ENCODE measurements around the gene SRPK2.

SRPK2 gene

DNA sequence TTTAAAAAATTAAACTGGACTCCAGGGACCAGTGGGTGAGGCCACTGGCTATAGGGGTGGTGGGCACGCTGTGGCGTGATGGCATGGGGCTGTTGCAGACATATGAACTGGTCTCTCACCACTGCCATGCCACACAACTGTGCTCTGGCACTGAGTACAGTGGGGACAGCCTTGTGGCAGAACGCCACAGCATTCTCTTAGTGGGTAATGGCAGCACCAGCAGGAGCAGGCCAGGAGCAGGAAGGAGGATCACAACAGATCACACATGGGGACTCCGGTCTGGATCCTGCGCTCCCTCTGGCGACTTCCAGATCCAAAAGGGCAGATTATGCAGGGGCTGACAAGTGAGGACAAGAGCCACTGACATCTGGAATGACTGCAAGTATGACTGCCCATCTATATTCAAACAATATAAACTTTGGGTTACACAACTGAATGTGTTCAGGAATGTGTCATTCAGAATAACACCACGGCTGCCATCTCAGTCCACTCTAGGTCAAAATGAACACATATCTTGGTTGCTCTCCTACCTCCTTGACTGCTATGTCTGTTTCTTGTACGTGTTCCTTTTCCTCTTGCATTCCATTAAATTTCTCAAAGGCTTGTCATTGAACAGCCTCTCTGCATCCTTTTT lies 198.7 kb downstream of the SRPK2 start:
- TF ChIP-seq, protein P1, sequence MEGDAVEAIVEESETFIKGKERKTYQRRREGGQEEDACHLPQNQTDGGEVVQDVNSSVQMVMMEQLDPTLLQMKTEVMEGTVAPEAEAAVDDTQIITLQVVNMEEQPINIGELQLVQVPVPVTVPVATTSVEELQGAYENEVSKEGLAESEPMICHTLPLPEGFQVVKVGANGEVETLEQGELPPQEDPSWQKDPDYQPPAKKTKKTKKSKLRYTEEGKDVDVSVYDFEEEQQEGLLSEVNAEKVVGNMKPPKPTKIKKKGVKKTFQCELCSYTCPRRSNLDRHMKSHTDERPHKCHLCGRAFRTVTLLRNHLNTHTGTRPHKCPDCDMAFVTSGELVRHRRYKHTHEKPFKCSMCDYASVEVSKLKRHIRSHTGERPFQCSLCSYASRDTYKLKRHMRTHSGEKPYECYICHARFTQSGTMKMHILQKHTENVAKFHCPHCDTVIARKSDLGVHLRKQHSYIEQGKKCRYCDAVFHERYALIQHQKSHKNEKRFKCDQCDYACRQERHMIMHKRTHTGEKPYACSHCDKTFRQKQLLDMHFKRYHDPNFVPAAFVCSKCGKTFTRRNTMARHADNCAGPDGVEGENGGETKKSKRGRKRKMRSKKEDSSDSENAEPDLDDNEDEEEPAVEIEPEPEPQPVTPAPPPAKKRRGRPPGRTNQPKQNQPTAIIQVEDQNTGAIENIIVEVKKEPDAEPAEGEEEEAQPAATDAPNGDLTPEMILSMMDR (IDR thresholded peaks at IDR 0.05), result no peak

DNA sequence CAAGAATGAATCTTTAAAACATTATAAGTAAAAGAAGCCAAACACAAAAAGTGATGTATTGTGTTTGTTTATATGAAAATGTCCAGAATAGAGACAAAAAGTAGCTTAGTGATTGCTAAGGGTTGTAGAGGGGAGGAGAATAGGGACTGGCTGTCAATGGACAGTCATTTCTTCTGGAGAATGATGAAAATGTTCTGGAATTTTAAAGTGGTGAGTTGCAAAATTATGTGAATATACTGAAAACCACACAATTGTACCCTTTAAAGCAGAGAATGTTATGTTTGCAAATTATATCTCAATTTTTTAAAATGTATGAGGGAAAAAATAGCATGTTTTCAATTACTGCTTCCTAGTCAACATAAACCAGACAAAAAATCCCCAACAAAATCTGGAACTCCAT lies 200.5 kb downstream of the SRPK2 start:
- TF ChIP-seq, protein P1 (IDR thresholded peaks at IDR 0.05), result no peak

DNA sequence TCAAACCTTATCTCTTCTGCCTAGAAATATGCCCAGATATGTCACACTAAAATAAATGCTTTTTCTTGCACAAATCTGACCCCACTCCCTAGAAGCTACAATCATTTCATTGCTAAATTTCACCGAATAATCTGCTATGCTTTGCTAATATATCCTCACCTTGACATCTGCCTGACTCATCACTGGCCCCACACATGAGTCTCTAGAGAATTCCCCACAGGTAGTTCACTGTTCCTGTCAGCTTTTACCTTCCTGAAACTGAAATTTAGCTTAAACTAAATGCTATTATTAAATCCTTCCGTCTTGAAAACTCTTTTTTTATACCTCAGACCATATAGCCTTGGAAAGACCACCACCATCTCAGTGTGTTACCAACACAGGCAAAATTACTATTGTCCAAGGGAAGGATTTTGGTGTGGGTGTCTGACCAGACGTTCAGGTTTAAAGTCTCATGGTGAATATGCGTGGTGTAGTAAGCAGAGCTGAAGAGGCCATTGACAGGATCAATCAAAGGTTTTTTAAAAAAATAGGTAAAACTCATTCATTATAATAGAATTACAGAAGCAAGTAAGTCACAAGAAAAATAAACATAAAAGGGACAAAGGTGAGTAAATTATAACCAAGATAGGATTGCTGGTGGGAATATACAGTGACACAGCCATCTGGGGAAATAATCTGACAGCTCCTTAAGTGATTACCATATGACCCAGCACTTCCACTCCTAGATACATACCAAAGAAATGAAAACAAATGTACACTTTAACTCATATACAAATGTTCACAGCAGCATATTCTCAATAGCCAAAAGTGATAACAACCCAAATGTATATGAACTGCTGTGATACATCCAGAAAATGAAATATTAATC lies 201.2 kb downstream of the SRPK2 start:
- TF ChIP-seq, protein P1 (IDR thresholded peaks at IDR 0.05), result no peak

DNA sequence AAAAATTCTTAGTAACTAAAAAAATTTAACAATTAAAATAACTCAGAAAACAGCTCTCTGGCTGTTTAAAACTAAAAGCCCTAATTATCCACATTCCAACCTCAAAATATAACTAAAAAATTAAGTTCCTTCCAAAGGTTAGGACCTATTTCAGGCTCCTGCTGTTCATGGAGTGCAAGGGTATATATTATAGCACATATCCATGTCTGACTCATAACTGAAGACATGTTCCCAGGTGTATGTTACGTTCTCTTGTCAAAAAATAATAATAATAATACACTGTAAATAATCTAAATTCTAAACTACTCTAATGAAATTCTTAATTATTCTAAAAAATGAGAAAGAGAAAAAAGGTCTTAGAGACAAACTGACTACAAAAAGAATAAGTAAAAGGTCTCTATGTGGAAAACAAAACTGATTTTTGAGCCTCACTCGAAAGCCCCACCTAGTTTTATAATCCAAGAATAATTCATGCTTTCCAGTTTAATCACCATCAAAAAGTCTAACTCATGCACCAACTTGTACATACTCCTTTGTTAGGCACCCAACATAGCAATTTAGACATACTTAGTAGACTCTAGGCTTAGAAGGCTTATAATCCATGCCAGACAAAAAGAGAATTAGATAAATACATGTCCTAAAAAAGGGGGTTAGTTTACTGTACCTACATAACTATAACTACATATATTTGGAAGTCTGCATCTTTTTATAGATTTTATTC lies 203.3 kb downstream of the SRPK2 start:
- TF ChIP-seq, protein P1 (IDR thresholded peaks at IDR 0.05), result no peak

DNA sequence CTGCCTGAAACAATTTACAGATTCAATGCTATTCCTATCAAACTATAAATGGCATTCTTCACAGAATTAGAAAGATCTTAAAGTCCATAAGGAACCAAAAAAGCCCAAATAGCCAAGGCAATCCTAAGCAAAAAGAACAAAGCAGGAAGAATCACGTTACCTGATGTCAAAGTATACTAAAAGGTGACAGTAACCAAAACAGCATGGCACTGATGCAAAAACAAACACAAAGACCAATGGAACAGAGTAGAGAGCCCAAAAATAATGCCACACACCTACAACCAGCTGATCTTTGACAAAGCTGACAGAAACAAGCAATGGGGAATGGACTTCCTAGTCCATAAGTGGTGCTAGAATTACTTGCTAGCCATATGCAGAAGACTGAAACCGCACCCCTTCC lies 208.7 kb downstream of the SRPK2 start:
- TF ChIP-seq, protein P1 (IDR thresholded peaks at IDR 0.05), result no peak

DNA sequence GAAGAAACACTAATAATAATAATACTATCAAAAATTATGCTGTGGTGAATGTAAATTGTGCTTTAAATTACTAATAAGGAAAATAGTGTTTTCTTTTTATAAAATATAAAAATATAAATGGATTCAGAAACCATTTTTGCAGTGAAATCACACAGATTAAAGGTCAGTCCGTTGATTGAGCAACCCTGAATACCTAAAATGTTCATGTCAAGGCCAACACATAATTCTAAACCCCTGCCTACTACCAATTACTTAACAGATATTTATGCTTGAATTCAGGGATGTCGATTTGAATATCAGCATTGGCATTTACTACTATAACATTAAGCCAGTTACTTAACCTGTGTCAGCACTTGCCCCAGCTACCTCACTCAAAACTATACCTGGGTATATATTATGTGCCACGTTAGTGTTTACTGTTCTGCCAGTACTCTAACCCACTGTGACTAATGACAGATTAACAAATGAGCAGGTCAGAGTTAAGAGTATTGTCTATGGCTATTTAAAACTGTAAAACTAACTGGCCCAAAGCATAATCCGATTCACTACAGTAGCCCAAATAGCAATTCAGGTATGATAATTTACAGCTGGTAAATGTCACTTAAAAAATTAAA lies 209.7 kb downstream of the SRPK2 start:
- TF ChIP-seq, protein P1 (IDR thresholded peaks at IDR 0.05), result no peak

DNA sequence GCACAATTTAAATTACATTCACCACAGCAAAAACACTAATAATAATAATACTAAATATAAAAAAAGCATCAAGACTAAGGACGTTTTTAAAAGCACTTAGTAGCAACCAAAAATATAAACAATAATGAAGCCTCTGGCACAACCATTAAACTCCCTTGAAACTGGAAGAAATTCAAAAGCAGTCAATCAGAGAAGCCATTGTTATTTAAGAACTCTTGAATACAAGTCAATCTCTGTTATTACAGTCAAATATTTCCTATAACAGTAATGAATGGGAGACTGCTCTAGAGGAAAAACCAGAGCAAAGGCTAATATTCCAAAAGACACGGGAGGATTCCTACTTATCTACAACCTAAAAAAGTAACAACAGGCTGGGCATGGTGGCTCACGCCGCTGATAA lies 210.5 kb downstream of the SRPK2 start:
- TF ChIP-seq, protein P1 (IDR thresholded peaks at IDR 0.05), result no peak
